ENCODE data around the gene CNTLN.
"Not testable (repeated sequence)": the region's sequence is repeated elsewhere in the genome, so short reads cannot be mapped to it uniquely, and the experiment has no call there.

Gene CNTLN

DNA sequence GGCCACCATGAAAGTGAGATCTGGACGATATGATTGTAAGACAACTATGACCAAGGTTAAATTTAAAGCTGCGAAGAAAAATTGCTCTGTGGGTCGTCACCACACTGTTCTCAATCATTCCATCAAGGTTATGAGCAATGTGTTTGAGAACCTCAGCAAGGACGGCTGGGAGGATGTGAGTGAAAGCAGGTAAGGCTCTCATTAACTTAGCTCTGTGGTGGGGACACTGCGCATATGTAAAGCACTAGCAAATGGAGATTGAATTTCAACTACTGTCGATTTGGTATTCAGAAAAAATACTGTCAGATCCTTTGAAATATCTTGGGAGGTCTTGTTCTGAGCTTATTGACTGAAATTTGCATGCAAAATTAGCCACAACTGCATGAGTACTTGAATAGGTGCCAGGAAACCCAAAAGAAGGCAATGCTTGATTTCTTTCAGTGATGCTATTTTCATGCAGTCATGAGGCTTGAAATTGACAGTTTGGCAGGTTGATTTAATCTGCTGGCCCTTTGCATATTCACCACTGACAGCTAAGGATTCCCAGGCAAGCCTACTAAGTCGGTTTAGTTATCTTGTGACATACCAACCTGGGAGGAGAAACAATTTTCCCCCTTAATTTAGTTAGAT lies 260.2 kb downstream of the CNTLN start:
- Mint-ChIP-seq H3K36me3 (no peaks in the 10 kb centered on the region), H3K27ac (no peak overlapping the region), H3K9me3 (no peaks in the 10 kb centered on the region), H3K4me3 (no peak overlapping the region), H3K4me1 (no peaks in the 10 kb centered on the region), H3K27me3 (no peaks in the 10 kb centered on the region)
- no peak for ATAC-seq

DNA sequence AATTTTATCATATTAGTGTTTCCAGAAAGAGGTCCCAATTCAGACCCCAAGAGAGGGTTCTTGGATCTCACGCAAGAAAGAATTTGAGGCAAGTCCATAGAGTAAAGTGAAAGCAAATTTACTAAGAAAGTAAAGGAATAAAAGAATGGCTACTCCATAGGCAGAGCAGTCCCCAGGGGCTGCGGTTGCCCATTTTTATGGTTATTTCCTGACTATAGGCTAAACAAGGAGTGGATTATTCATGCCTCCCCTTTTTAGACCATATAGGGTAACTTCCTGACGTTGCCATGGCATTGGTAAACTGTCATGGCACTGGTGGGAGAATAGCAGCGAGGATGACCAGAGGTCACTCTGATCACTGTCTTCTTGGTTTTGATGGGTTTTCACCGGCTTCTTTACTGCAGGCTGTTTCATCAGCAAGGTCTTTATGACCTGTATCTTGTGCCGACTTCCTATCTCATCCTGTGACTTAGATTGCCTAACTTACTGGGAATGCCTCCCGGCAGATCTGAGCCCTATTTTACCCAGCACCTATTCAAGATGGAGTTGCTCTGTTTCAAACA lies 262.4 kb downstream of the CNTLN start:
- not testable (repeated sequence) for H3K4me3 Mint-ChIP-seq, H3K4me1 Mint-ChIP-seq, H3K27me3 Mint-ChIP-seq, ATAC-seq, H3K9me3 Mint-ChIP-seq, H3K36me3 Mint-ChIP-seq, H3K27ac Mint-ChIP-seq

DNA sequence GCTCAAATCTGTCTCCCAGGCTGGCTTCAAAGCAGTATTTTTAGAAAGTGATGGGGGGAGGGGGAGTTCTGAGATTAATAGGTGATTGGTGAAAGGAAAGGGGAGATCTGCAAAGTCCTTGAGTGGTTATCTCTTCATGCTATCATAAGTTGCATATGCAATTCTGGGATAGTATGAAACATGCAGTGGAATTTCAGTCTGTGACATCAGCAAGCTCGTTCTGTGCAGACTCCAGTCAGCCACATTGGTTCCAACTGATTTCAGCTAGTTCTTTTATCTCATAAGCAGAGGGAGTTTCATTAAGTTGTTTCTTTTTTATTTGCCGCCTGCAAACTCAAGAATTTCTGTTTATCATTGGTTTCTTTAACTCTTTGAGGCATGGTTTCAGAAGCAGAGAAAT lies 263.5 kb downstream of the CNTLN start:
- Mint-ChIP-seq H3K27me3 (no peaks in the 10 kb centered on the region), H3K9me3 (peaks cover 3% of the 10 kb centered on the region), H3K4me3 (no peak overlapping the region), H3K4me1 (no peaks in the 10 kb centered on the region), H3K27ac (no peak overlapping the region), H3K36me3 (no peaks in the 10 kb centered on the region)
- no peak for ATAC-seq

DNA sequence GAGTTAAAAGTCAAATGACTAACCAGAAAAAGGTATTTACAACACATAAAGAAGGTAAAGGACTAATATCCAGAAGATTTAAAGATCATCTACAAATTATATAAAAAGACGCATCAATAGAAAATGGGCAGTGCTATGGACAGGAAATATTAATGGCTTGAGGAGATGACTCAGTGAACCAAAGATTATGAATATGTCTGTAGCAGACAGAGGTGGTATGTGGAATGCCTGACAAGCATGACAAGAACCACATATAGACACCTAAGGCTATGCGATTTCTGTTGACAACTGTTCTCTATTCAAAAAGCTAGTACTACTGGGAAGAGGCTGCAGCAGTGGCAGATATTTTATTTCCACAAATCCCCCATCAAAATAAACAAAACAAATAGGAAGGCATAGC lies 267.0 kb downstream of the CNTLN start:
- Mint-ChIP-seq H3K36me3 (no peaks in the 10 kb centered on the region), H3K27me3 (no peaks in the 10 kb centered on the region), H3K4me3 (no peak overlapping the region), H3K9me3 (peaks cover 3% of the 10 kb centered on the region), H3K4me1 (no peaks in the 10 kb centered on the region), H3K27ac (no peak overlapping the region)
- ATAC-seq, result no peak

DNA sequence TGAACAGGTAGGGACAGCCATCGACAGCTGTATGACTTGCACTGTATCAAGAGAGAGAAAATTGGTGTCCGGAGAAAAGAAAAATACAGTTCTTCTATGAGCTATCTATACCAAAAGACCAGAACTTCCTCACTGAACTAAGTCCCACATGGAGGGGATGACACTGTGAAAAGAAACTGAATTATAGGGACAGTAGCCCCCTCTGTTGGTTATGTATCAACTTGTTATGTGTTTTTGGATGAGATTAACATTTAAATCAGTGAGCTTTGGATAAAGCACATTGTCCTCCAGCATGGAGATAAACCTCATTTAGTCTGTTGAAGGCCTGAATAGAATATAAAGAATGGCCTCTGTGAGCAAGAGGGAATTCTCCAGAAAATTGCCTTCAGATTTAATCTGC lies 267.5 kb downstream of the CNTLN start:
- Mint-ChIP-seq H3K36me3 (no peaks in the 10 kb centered on the region), H3K4me3 (no peak overlapping the region), H3K27ac (no peak overlapping the region), H3K4me1 (no peaks in the 10 kb centered on the region), H3K27me3 (no peaks in the 10 kb centered on the region), H3K9me3 (peaks cover 3% of the 10 kb centered on the region)
- ATAC-seq, result no peak

DNA sequence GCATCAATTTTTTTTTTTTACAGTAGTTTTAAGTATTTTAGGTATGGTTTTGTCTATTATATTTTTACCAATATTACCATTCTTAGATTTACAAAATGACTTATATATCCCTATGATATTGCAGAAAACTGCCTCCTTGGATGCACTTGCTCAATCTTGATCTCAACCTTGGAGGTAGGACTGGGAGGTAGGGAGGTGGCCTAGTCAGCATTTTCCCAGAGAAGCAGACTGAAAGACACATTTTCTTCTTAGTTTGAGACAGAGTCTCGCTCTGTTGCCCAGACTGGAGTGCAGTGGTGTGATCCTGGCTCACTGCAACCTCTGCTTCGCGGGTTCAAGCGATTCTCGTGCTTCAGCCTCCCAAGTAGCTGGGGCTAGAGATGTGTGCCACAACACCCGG lies 268.7 kb downstream of the CNTLN start:
- no peak for ATAC-seq
- Mint-ChIP-seq H3K36me3 (no peaks in the 10 kb centered on the region), H3K4me3 (no peak overlapping the region), H3K27me3 (no peaks in the 10 kb centered on the region), H3K27ac (no peak overlapping the region), H3K9me3 (peaks cover 3% of the 10 kb centered on the region), H3K4me1 (no peaks in the 10 kb centered on the region)

DNA sequence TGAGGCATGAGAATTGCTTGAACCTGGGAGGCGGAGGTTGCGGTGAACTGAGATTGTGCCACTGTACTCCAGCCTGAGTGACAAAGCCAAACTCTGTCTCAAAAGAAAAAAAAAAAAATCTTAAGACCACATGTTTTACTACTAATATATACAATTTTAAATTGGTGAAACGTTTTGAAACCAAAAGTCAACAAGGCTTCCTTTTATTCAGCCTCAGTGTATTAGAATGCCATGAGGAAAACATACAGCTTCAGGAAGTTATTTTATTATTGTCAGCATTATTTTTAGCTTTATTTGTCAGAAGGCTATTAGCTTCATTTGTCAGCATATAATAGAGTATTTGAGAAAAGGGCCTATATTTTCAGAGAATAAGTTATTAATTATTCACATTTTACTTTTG lies 280.1 kb downstream of the CNTLN start:
- no peaks in the 10 kb centered on the region for H3K9me3 Mint-ChIP-seq
- H3K27ac Mint-ChIP-seq, result no peak overlapping the region
- no peak overlapping the region for H3K4me3 Mint-ChIP-seq
- ATAC-seq, result no peak
- no peaks in the 10 kb centered on the region for H3K36me3 Mint-ChIP-seq
- no peaks in the 10 kb centered on the region for H3K27me3 Mint-ChIP-seq
- H3K4me1 Mint-ChIP-seq, result no peaks in the 10 kb centered on the region

DNA sequence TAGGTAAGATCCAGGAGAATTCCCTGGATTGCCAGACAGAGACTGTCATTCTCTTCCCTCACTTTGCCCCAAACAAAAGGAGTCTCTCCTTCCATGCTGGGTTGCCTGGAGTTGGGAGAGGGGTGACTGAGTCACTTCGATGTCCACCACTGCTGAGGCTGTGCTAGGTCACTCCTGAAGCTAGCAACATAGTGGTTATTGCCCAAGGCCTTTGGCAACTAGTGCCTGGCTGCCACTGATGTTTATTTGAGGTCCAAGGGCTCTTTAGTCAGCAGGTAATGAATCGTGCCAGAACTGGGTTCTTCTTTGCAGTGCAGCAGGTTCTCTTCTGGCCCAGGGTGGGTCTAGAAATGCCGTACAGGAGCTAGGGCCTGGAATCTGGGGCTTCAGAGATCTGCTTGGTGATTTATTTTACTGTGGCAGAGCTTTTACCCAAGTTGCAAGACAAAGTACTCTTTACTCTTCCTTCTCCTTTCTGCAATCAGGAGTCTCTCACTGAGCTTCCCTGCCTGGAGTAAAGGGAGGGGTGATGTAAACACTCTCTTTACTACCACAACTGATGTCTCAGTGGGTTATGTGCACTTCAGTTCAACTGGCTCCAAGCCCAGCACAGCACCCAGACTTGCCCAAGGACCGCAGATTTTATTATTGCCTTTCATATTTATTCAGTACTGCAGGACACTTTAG lies 288.3 kb downstream of the CNTLN start:
- H3K4me3 Mint-ChIP-seq, result no peak overlapping the region
- H3K9me3 Mint-ChIP-seq, result peaks cover 3% of the 10 kb centered on the region
- H3K4me1 Mint-ChIP-seq, result no peaks in the 10 kb centered on the region
- no peaks in the 10 kb centered on the region for H3K36me3 Mint-ChIP-seq
- H3K27ac Mint-ChIP-seq, result no peak overlapping the region
- ATAC-seq, result no peak
- no peaks in the 10 kb centered on the region for H3K27me3 Mint-ChIP-seq

DNA sequence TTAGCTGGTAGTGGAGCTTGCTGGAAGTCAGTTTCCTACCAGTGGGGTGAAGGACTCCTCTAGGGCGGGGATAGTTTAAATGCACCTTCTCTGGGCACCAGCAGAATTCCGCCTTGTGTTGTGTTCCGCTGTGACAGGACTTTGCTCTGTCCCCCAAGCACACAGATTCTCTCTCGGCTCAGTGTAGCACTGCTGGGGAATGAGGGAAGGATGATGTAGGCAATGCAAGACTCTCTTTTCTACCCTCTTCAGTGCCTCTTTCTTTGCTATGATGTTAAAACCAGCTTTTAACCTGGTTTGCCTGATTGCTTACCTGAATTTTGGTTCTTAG lies 288.8 kb downstream of the CNTLN start:
- ATAC-seq, result no peak
- no peaks in the 10 kb centered on the region for H3K4me1 Mint-ChIP-seq
- H3K27ac Mint-ChIP-seq, result no peak overlapping the region
- H3K9me3 Mint-ChIP-seq, result peaks cover 3% of the 10 kb centered on the region
- no peaks in the 10 kb centered on the region for H3K36me3 Mint-ChIP-seq
- no peak overlapping the region for H3K4me3 Mint-ChIP-seq
- H3K27me3 Mint-ChIP-seq, result no peaks in the 10 kb centered on the region

DNA sequence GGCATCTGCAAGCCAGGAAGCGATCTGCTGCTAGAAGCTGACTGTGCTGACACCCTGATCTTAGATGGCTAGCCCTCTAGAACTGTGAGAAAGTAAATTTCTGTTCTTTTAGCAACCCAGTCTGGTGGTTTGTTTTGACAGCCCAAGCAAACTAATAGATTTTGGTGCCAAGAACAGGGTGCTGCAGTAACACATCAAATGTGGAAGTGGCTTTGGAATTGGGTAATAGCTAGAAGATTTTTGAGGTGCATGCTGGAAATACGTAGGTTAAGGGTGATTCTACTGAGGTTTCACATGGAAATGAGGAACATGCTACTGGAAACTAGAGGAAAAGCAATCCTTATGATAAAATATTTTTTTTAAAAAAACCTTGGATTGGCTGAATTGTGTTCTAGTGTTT lies 290.5 kb downstream of the CNTLN start:
- no peak for ATAC-seq
- Mint-ChIP-seq H3K36me3 (no peaks in the 10 kb centered on the region), H3K4me1 (no peaks in the 10 kb centered on the region), H3K27ac (no peak overlapping the region), H3K27me3 (no peaks in the 10 kb centered on the region), H3K9me3 (peaks cover 2% of the 10 kb centered on the region), H3K4me3 (no peak overlapping the region)

DNA sequence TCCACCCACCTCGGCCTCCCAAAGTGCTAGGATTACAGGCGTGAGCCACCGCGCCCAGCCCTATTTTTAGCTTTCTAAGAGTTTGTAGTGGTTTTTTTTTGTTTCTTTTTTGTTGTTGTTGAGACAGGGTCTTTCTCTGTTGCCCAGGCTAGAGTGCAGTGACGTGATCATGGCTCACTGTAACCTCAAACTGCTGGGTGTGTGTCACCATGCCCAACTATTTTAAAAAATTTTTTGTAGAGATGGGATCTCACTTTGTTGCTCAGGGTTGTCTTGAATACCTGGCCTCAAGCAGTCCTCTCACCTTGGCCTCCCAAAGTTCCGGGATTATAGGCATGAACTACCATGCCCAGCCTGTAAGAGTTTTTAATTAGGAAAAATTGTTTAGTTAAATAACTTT lies 298.7 kb downstream of the CNTLN start:
- no peak for ATAC-seq
- H3K9me3 Mint-ChIP-seq, result peaks cover 3% of the 10 kb centered on the region
- no peak overlapping the region for H3K4me3 Mint-ChIP-seq
- no peaks in the 10 kb centered on the region for H3K4me1 Mint-ChIP-seq
- no peaks in the 10 kb centered on the region for H3K27me3 Mint-ChIP-seq
- no peaks in the 10 kb centered on the region for H3K36me3 Mint-ChIP-seq
- H3K27ac Mint-ChIP-seq, result no peak overlapping the region

DNA sequence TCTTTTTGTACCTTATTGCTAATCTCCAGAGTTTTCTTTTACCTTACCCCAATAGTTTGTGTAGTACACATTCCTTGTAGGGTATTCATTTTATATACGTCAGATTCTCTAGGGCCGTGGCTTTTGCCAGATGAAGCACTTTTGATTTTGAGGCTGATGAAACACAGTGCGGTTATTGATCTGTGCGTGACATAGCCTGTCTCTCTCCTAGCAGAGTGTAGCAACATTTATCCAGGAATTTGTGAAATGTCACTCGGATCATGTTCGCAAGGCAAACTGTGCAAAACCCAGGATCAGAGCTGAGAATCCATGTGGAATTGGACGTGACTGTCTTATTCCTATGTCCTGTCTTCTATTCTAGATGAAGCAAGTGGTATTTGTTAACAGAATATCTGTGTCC lies 302.0 kb downstream of the CNTLN start:
- no peaks in the 10 kb centered on the region for H3K4me1 Mint-ChIP-seq
- no peak overlapping the region for H3K4me3 Mint-ChIP-seq
- H3K36me3 Mint-ChIP-seq, result no peaks in the 10 kb centered on the region
- H3K27ac Mint-ChIP-seq, result no peak overlapping the region
- peaks cover 13% of the 10 kb centered on the region for H3K9me3 Mint-ChIP-seq
- H3K27me3 Mint-ChIP-seq, result no peaks in the 10 kb centered on the region
- no peak for ATAC-seq

DNA sequence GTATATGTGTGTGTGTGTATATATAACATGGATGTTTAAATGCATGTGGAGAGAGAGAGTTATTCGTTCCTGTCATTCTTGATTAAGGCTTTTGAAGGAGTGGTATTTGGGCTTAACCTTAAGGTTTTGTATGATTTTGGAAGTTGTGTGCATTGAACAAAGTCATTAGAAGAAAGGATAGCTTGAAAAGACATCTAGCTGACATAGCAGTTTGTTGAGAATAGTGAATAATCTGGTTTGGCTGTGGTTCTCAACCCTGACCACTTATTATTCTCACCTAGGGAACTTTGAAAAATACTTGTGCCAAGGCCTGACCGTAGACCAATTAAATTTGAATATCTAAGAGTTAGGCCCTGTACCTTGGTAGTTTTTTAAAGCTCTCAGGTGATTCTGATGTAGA lies 303.0 kb downstream of the CNTLN start:
- H3K27me3 Mint-ChIP-seq, result no peaks in the 10 kb centered on the region
- H3K9me3 Mint-ChIP-seq, result peaks cover 13% of the 10 kb centered on the region
- no peaks in the 10 kb centered on the region for H3K4me1 Mint-ChIP-seq
- no peak overlapping the region for H3K27ac Mint-ChIP-seq
- ATAC-seq, result no peak
- H3K4me3 Mint-ChIP-seq, result no peak overlapping the region
- no peaks in the 10 kb centered on the region for H3K36me3 Mint-ChIP-seq

DNA sequence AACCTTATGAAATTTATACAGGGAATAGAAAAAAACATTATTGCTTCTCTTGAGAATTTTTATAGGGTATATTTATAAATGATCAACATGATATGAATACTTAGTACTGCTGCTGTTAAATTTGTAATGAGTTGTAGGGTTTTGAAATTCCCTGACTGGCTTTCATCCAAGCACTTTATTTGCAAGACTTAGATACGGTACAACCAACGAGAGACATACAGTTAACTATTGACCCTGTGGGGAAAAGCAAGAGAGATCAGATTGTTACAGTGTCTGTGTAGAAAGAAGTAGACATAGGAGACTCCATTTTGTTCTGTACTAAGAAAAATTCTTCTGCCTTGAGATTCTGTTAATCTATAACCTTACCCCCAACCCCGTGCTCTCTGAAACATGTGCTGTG lies 310.3 kb downstream of the CNTLN start:
- not testable (repeated sequence) for ATAC-seq, H3K9me3 Mint-ChIP-seq, H3K4me1 Mint-ChIP-seq, H3K36me3 Mint-ChIP-seq, H3K4me3 Mint-ChIP-seq, H3K27me3 Mint-ChIP-seq, H3K27ac Mint-ChIP-seq

DNA sequence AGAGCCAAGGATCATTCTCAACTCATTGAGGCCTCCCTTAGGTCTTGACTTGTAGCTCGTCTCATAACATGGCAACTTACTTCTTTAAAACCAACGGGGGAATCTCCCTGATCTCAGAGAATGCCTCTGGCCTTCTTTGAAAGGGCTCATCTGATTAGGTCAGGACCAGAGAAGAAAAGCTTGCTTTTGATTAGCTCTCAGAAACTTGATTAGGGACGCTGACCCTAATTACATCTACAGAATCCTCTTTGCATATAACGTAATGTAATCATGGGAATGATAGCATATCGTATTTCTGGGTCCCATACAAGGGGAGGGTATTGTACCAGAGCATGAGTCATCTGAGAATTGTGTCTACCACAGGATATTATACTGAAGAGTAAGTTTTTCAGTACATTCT lies 318.9 kb downstream of the CNTLN start:
- H3K9me3 Mint-ChIP-seq, result no peaks in the 10 kb centered on the region
- no peak overlapping the region for H3K4me3 Mint-ChIP-seq
- no peaks in the 10 kb centered on the region for H3K36me3 Mint-ChIP-seq
- no peak for ATAC-seq
- no peak overlapping the region for H3K27ac Mint-ChIP-seq
- H3K27me3 Mint-ChIP-seq, result no peaks in the 10 kb centered on the region
- no peaks in the 10 kb centered on the region for H3K4me1 Mint-ChIP-seq

DNA sequence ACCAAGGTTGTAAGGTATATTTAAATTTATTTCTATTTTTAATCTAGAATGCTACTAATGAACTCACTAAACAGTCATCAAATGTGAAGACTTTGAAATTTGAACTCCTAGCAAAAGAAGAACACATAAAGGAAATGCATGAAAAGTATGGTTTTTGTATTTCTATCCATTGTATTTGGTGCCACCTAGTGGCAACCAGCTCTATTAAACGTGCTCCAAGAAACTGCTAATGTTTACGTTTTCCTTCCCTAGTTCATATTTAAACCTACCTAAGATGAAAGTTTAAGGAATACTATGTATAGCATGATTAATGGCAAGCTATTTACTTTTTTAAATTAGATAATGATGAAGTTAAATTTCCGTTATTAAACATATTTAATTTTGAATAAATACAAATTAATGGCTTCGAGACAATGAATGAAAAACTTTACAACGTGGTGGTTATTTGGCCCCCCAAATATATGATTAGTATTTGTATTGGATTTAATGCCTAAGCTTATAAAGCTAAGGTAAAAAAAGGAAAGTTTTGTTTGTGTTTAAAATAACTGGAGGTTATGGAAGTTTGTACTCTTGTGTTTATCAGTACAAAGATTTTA lies 328.1 kb downstream of the CNTLN start:
- no peak overlapping the region for H3K4me3 Mint-ChIP-seq
- H3K27ac Mint-ChIP-seq, result no peak overlapping the region
- H3K27me3 Mint-ChIP-seq, result no peaks in the 10 kb centered on the region
- no peak for ATAC-seq
- no peaks in the 10 kb centered on the region for H3K9me3 Mint-ChIP-seq
- no peaks in the 10 kb centered on the region for H3K36me3 Mint-ChIP-seq
- H3K4me1 Mint-ChIP-seq, result no peaks in the 10 kb centered on the region

All from stimulated activated memory B cell treated with anti-CD40 and anti-IgM and Interleukin-4, amounts not matched to agents 10 μg/mL and 1 μg/mL and 100 μg/mL, for 72 hours (primary cell).